Gastrocnemius medialis (tissue), 4 donors: ENCODE data around the gene FAM131B.

Experiments
- POLR2A ChIP-seq, 2 donors: fragments of 450-650 bp; IDR thresholded peaks; one replicate each; pipeline ENCODE4 v1.6.1; 2017; ENCODE audit warnings: antibody characterized with exemption in 2 of 2, mild to moderate bottlenecking in 2 of 2, moderate library complexity in 2 of 2
- TF ChIP-seq, protein P1 (sequence below), 5 experiments: fragments of 450-650 bp in 3 of 5; fragments of 200-600 bp in 2 of 5; sonication (generic) in 2 of 5; IDR thresholded peaks in 4 of 5; conservative IDR thresholded peaks in 1 of 5; 1 replicate in 4 of 5; 2 replicates in 1 of 5; pipeline ENCODE4 v1.5.1; 2016 to 2019; ENCODE audit warnings: antibody characterized with exemption in 5 of 5, mild to moderate bottlenecking in 3 of 5, moderate library complexity in 3 of 5

DNA sequence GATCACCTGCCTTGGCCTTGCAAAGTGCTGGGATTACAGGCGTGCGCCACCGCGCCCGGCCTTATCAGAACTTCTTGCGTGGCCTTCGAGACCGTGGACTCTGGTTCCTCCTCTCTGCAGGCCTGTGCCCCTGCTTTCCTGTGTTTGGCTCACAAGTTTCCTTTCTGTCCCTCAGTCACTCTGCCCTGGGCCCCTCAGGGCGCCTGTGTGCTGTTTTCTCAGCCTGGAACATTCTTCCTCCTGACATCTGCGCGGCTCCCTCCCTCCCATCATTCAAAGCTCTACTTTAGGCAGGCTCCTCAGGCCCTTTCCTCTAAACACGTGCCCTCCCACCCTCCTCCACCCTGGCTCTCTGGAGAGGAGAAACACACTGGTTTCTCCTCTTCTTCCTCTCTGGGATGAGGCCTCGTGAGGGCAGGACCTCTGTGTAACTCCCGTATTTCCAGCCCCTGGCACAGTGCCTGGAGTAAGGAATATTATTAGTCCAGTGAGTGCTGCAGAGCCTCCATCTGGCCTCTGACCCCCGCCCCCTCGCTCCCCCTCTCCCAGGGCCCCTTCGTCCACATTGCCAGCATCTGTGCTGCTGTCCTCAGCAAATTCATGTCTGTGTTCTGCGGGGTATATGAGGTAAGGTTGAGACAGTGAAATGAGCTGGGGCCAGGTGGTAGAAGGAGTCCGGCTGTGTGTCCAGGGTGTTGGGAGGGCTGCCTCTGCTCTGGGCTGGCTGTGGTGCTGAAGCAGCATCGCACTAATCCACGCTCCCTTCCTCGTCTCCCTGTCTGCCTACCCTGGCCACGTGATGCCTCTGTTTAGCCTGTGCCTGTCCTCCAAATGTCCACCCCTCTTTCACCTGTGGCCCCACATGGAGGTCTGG is 39.5 kb downstream of the FAM131B start:
- TF ChIP-seq, protein P1, sequence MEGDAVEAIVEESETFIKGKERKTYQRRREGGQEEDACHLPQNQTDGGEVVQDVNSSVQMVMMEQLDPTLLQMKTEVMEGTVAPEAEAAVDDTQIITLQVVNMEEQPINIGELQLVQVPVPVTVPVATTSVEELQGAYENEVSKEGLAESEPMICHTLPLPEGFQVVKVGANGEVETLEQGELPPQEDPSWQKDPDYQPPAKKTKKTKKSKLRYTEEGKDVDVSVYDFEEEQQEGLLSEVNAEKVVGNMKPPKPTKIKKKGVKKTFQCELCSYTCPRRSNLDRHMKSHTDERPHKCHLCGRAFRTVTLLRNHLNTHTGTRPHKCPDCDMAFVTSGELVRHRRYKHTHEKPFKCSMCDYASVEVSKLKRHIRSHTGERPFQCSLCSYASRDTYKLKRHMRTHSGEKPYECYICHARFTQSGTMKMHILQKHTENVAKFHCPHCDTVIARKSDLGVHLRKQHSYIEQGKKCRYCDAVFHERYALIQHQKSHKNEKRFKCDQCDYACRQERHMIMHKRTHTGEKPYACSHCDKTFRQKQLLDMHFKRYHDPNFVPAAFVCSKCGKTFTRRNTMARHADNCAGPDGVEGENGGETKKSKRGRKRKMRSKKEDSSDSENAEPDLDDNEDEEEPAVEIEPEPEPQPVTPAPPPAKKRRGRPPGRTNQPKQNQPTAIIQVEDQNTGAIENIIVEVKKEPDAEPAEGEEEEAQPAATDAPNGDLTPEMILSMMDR (IDR thresholded peaks at IDR 0.05 in 4 of 5, conservative IDR thresholded peaks at IDR 0.05 in 1 of 5) = no peak
- no peak for TF ChIP-seq POLR2A (IDR thresholded peaks at IDR 0.05)
